ENCODE results near the gene OR13H1. TPM values are rescaled to one million over a fixed set of nuclear protein-coding genes. Genes with fewer than 3 reads are reported as not detected.
"Not testable (repeated sequence)": the region's sequence is repeated elsewhere in the genome, so short reads cannot be mapped to it uniquely, and the experiment has no call there.

The OR13H1 gene
- polyA plus RNA-seq (2011; rRNA removed) (not detected in 2 replicates), polyA minus RNA-seq (2011; rRNA and poly(A)+ RNA removed) (not detected in 2 replicates)

GRCh38 chrX:131543774-131544173 is at the start of gene OR13H1:
Gene OR13H1, plus strand, starts transcription at chrX:131544074. Its CDS starts 0 bp downstream, at chrX:131544074.
- Histone ChIP-seq H3K36me3 (ENCODE audit: control insufficient read depth, insufficient read depth, low read length) (no peaks in the 10 kb centered on the region), H3K27me3 (ENCODE audit: control insufficient read depth, insufficient read depth, low read length) (no peaks in the 10 kb centered on the region), H3K4me3 (ENCODE audit: low read depth, low read length) (no peak within 1 kb of the TSS)
- ChIA-PET POLR2A (no interaction called here), CTCF (no interaction called here)
- TF ChIP-seq CTCF (IDR thresholded peaks at IDR 0.05; ENCODE audit: insufficient read depth, low read depth, low read length) = no peak
- DNase-seq (ENCODE audit: low read depth) = no peak

- DNase-seq (ENCODE audit: low read depth); POLR2A ChIA-PET; CTCF ChIA-PET: not testable (repeated sequence)
Observed at GRCh38 chrX:131501556-131501955, 42.3 kb upstream of the OR13H1 start.

GRCh38 chrX:131513159-131513914 is 30.5 kb upstream of the OR13H1 start:
- no peak for DNase-seq (ENCODE audit: low read depth)
- no peak for TF ChIP-seq CTCF (IDR thresholded peaks at IDR 0.05; ENCODE audit: insufficient read depth, low read depth, low read length)
- Histone ChIP-seq H3K27me3 (ENCODE audit: control insufficient read depth, insufficient read depth, low read length) (no peaks in the 10 kb centered on the region), H3K36me3 (ENCODE audit: control insufficient read depth, insufficient read depth, low read length) (no peaks in the 10 kb centered on the region), H3K4me3 (ENCODE audit: low read depth, low read length) (no peak overlapping the region)
- CTCF ChIA-PET = no interaction called here
- POLR2A ChIA-PET = no interaction called here

More at GRCh38 chrX:131501556-131501955, 42.3 kb upstream of the OR13H1 start:
- not testable (repeated sequence) for H3K27me3 ChIP-seq (ENCODE audit: control insufficient read depth, insufficient read depth, low read length); H3K4me3 ChIP-seq (ENCODE audit: low read depth, low read length); H3K36me3 ChIP-seq (ENCODE audit: control insufficient read depth, insufficient read depth, low read length)

GRCh38 chrX:131521824-131522223 is 22.1 kb upstream of the OR13H1 start:
- Histone ChIP-seq H3K27me3 (ENCODE audit: control insufficient read depth, insufficient read depth, low read length) (no peaks in the 10 kb centered on the region), H3K4me3 (ENCODE audit: low read depth, low read length) (no peak overlapping the region), H3K36me3 (ENCODE audit: control insufficient read depth, insufficient read depth, low read length) (no peaks in the 10 kb centered on the region)
- POLR2A ChIA-PET = no interaction called here
- no peak for DNase-seq (ENCODE audit: low read depth)
- CTCF ChIA-PET = no interaction called here
- no peak for TF ChIP-seq CTCF (IDR thresholded peaks at IDR 0.05; ENCODE audit: insufficient read depth, low read depth, low read length)

GRCh38 chrX:131544218-131544617 is 344 bp downstream of the OR13H1 start:
- Histone ChIP-seq H3K36me3 (ENCODE audit: control insufficient read depth, insufficient read depth, low read length) (no peaks in the 10 kb centered on the region), H3K4me3 (ENCODE audit: low read depth, low read length) (no peak overlapping the region), H3K27me3 (ENCODE audit: control insufficient read depth, insufficient read depth, low read length) (no peaks in the 10 kb centered on the region)
- no peak for TF ChIP-seq CTCF (IDR thresholded peaks at IDR 0.05; ENCODE audit: insufficient read depth, low read depth, low read length)
- POLR2A ChIA-PET = no interaction called here
- CTCF ChIA-PET = no interaction called here
- no peak for DNase-seq (ENCODE audit: low read depth)

GRCh38 chrX:131549011-131549410 is 5.1 kb downstream of the OR13H1 start:
- Histone ChIP-seq H3K4me3 (ENCODE audit: low read depth, low read length) (no peak overlapping the region), H3K27me3 (ENCODE audit: control insufficient read depth, insufficient read depth, low read length) (no peaks in the 10 kb centered on the region), H3K36me3 (ENCODE audit: control insufficient read depth, insufficient read depth, low read length) (no peaks in the 10 kb centered on the region)
- no peak for TF ChIP-seq CTCF (IDR thresholded peaks at IDR 0.05; ENCODE audit: insufficient read depth, low read depth, low read length)
- POLR2A ChIA-PET = no interaction called here
- DNase-seq (ENCODE audit: low read depth) = no peak
- CTCF ChIA-PET = no interaction called here

- H3K36me3 ChIP-seq (ENCODE audit: control insufficient read depth, insufficient read depth, low read length); H3K4me3 ChIP-seq (ENCODE audit: low read depth, low read length); H3K27me3 ChIP-seq (ENCODE audit: control insufficient read depth, insufficient read depth, low read length); DNase-seq (ENCODE audit: low read depth); POLR2A ChIA-PET; CTCF ChIA-PET: not testable (repeated sequence)
Observed at GRCh38 chrX:131552453-131552852, 8.6 kb downstream of the OR13H1 start.
